ENCODE results near the gene CPNE1. TPM values are rescaled to one million over a fixed set of nuclear protein-coding genes. Genes with fewer than 3 reads are reported as not detected.

Gene CPNE1
- total and polyA plus RNA-seq, 2 of the 8 experiments (the other 6 are each of a cell fraction or from before 2014, with no cell fraction given): 294 to 346 TPM

DNA sequence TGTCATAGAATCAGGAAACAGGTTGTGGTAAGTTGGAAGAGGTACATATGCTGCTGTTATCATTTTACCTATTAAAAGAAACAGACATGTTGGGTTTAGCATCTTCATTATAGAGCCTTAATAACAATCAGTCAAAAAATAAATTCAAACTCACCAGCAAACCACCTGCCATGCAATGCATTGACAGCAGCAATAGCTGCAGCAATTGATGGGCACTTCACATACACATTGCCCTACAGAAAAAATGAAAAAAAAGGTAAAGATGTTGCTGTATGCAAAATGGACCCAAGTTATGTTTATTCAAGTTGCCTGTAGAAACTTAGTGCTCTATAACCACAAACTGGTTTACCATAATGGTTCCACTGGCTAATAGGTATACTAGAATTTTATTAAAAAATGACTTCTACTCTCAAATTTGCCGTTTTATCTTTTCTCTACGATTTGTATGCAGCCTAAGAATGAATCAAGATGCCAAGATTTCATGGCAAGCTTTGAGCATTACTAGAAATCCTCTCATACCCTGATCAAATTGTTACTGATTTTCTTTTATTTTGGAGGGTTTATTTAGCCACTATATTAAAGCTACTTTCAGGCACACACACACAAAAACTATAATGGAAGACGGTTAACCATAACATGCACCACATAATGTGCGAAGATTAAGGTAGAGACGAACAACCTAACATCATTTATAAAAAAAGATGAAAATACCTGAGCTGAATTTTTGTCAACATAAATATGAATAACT is 40.0 kb upstream of the CPNE1 start:
- Histone ChIP-seq H3K79me2 (ENCODE audit: control insufficient read depth in 1 of 2, insufficient read depth in 2 of 2, low read length in 2 of 2) (peaks cover 0 to 15% of the 10 kb centered on the region in 2 experiments; a peak in 2 of 4 replicates), H2BK15ac (ENCODE audit: low read length) (no peak overlapping the region), H3K79me1 (ENCODE audit: low read depth, low read length) (no peaks in the 10 kb centered on the region), H3K14ac (ENCODE audit: insufficient read length) (no peak overlapping the region), H2BK12ac (ENCODE audit: low read depth, low read length) (no peak overlapping the region), H2AK5ac (ENCODE audit: low read depth, low read length) (no peak overlapping the region), H3K23ac (ENCODE audit: insufficient read length) (no peak overlapping the region), H3K27ac (ENCODE audit: low read depth, low read length) (no peak overlapping the region), H3K4me3 (ENCODE audit: extremely low read depth in 1 of 4, insufficient read depth in 2 of 4, low read depth in 3 of 4, low read length in 4 of 4) (no peak overlapping the region), H4K91ac (replicated peaks; ENCODE audit: insufficient read length, low read length) (no peak overlapping the region), H3K36me3 (ENCODE audit: control insufficient read depth in 2 of 4, insufficient read depth in 4 of 4, low read length in 3 of 4) (peaks cover 18 to 78% (median 50%) of the 10 kb centered on the region in 4 experiments), H2BK120ac (replicated peaks; ENCODE audit: low read depth, low read length) (no peak overlapping the region), H3K27me3 (replicated peaks in 1 of 4; ENCODE audit: control insufficient read depth in 3 of 4, extremely low read depth in 1 of 4, insufficient read depth in 3 of 4, low read length in 3 of 4) (no peaks in the 10 kb centered on the region), H3K9ac (replicated peaks in 1 of 4; ENCODE audit: extremely low read depth in 1 of 4, low read depth in 3 of 4, low read length in 3 of 4) (no peak overlapping the region), H3K56ac (replicated peaks; ENCODE audit: insufficient read length, low read depth, low read length) (no peak overlapping the region), H3K23me2 (ENCODE audit: low read depth, low read length) (0 out of 2 replicates have a peak, but pooled peaks cover 3% of the 10 kb centered on the region), H2BK5ac (ENCODE audit: low read depth, low read length) (no peak overlapping the region), H3K4ac (replicated peaks; ENCODE audit: insufficient read length, low read depth, low read length) (no peak overlapping the region), H3K4me1 (replicated peaks in 1 of 4; ENCODE audit: control insufficient read depth in 3 of 4, insufficient read depth in 4 of 4, low read length in 3 of 4) (peaks cover 0 to 2% (median 0%) of the 10 kb centered on the region in 4 experiments; a peak in 1 of 7 replicates), H4K5ac (ENCODE audit: insufficient read length, low read depth, low read length) (no peak overlapping the region), H4K20me1 (replicated peaks in 1 of 2; ENCODE audit: control insufficient read depth in 1 of 2, insufficient read depth in 2 of 2, low read length in 2 of 2) (peaks cover 3 to 8% of the 10 kb centered on the region in 2 experiments), H4K8ac (ENCODE audit: extremely low read depth, insufficient read depth, low read length) (no peak overlapping the region; the same call in 1 of the 2 replicates), H2BK20ac (ENCODE audit: low read length) (no peak overlapping the region), H2AFZ (ENCODE audit: low read length) (no peak overlapping the region), H3K18ac (ENCODE audit: extremely low read depth, low read length) (no peak overlapping the region), H3K4me2 (ENCODE audit: insufficient read depth in 1 of 2, low read depth in 2 of 2, low read length in 2 of 2) (no peak overlapping the region), H3K9me3 (ENCODE audit: insufficient read depth in 2 of 2, low read depth in 1 of 2, low read length in 1 of 2) (no peaks in the 10 kb centered on the region)
- 96% methylated on average over 5 of the region's 5 CpGs; no CpG with 5 or more reads in 1 of the 2 experiments for WGBS, 2 experiments (ENCODE audit: extremely low coverage in 1 of 2, insufficient coverage in 1 of 2, insufficient read length in 1 of 2, insufficient replicate concordance in 2 of 2, low coverage in 1 of 2, low lambda C conversion rate in 2 of 2, missing lambda C conversion rate in 1 of 2)
- FAIRE-seq (no peak), DNase-seq (ENCODE audit: low read depth in 1 of 2, low spot score in 2 of 2) (no peak)
- ChIA-PET POLR2A (ENCODE audit: partially characterized antibody) (interaction anchor here (1.1 to 40.1 kb wide), 3 partner anchors 9 to 174 kb away, joined by 3 to 2341 read pairs (median 4); partner anchors contain the start of gene RBM39), CTCF (ENCODE audit: partially characterized antibody) (interaction anchor here (0.9 kb wide), 1 partner anchor 193 kb away, joined by 4 read pairs; no protein-coding TSS in a partner anchor)
- TF ChIP-seq YY1 (IDR thresholded peaks at IDR 0.05; ENCODE audit: low read depth, low read length) (no peak), SP1 (IDR thresholded peaks at IDR 0.05; ENCODE audit: low read depth, low read length) (no peak), TAF1 (IDR thresholded peaks at IDR 0.05; ENCODE audit: low read depth, low read length) (no peak), NANOG (IDR thresholded peaks at IDR 0.05; ENCODE audit: insufficient read depth, low read depth, low read length, poor library complexity, severe bottlenecking) (no peak), GABPA (IDR thresholded peaks at IDR 0.05; ENCODE audit: borderline replicate concordance, insufficient read depth, low read length) (no peak), EP300 (IDR thresholded peaks at IDR 0.05; ENCODE audit: borderline replicate concordance in 1 of 2, low read depth in 2 of 2, low read length in 2 of 2) (no peak), TAF7 (optimal IDR thresholded peaks at IDR 0.05; ENCODE audit: borderline replicate concordance, low read depth, low read length) (no peak), POLR2AphosphoS5 (IDR thresholded peaks at IDR 0.05; ENCODE audit: low read depth, low read length) (no peak), RBBP5 (IDR thresholded peaks at IDR 0.05; ENCODE audit: borderline replicate concordance, low read depth, low read length) (no peak), NRF1 (IDR thresholded peaks at IDR 0.05; ENCODE audit: low read depth, low read length) (no peak)
